Astrocyte (in vitro differentiated cells and primary cell): Measurements from ENCODE around the gene SLC9A3.

Experiments used
- CTCF ChIP-seq: IDR thresholded peaks from 2 replicates; pipeline ENCODE4 v1.5.1; 2011; ENCODE audit warnings: low read depth, mild to moderate bottlenecking, inconsistent platforms, low read length, moderate library complexity; ENCODE audit not compliant: insufficient read depth
- EZH2 ChIP-seq: IDR thresholded peaks from 2 replicates; pipeline ENCODE4 v1.6.1; 2012; ENCODE audit warnings: mild to moderate bottlenecking, low read length, inconsistent platforms; ENCODE audit not compliant: insufficient read depth

- TF ChIP-seq CTCF (no peak), EZH2 (no peak)
Measured at GRCh38 chr5:442335-443238, 81.7 kb downstream of the SLC9A3 start, which contains the start of gene EXOC3.
